NK-92 (cell line): Measurements from ENCODE around the gene IL3RA.

Source experiments
- DNase-seq: peaks from one replicate; lab custom pipeline; 2025; ENCODE audit not compliant: unreplicated experiment; lab: John Stamatoyannopoulos, UW

Gene IL3RA

DNA sequence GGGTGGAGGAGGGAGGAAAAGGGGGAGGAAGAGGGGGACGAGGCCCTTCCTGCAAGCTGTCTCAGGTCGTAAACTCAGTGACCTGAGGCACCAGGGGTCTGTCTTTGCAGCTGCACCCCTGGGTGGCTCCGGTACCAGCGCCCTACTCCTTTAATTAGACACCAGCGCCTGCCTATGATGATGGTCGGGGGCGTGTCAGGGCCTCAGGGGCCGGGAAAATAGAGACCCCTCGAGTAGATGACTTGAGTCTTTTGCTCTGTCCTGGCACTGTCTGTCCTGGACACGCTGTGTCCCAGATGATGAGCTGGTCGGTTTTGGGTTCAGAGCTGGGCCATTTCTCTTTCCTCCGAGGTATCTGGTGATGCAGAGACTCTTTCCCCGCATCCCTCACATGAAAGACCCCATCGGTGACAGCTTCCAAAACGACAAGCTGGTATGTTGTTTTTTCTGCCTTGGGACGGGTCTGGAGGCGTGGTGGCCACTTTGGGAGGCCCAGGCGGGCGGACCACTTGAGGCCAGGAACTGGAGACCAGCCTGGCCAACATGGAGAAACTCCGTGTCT, 44.2 kb downstream of the IL3RA start:
- DNase-seq = no peak

DNA sequence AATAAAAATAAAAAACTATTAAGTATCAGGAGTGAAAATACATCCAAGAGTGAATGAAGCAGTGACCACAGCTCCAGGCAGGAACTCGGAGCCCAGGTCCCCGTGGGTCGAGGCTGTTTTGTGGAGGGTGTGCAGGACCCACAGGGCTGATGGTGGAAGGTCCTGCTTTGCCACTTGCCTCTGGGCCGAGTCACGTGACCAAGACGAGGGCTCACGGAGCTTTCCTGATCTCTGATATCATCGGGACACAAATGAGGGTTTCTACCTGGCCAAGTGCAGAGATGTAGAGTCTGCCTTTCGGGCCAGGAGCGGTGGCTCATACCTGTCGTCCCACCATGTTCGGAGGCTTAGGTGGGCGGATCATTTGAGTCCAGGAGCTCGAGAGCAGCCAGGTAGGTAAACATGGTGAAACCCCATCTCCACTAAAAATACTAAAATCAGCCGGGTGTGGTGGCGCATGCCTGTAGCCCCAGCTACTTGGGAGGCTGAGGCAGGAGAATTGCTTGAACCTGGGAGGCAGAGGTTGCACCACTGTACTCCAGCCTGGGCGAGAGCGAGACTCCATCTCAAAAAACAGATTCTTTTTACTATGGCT, 48.2 kb downstream of the IL3RA start:
- DNase-seq = no peak

GRCh38 chrX:1385253-1386223, 49.0 kb downstream of the IL3RA start:
- DNase-seq = no peak

DNA sequence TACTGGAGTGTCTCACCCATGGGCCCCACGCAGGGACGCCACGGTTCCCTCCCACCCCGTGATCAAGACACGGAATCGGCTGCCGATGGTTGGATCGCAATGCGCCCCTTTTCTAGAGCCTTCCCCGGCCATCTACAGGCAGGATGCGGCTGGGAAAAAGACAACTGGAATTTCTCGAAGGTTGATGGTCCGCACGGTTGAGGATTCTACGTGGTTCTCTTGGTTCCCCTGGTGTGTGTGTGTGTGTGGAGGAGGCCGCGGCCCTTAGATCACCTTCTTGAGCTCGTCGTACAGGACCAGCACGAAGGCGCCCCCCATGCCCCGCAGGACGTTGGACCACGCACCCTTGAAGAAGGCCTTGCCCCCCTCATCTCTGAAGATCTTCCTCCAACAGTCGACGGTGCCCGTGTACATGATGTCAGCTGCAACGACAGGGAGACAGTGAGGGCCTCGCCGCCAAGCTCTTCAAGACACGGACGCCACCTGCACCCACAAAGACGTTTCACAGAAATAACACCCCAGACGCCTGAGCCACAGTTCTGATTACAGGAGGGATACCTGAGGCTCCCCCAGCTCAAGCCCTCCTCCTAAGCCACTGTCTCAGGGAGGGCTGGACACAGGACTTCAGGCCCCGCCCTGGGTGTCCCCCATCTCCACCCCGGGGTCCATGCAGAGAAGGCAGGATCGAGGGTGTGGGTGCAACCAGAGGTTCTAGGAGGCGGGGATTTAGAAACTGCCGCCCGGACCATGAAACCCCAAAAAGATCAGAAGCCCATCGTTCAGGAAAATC, 49.9 kb downstream of the IL3RA start:
- DNase-seq = no peak

GRCh38 chrX:1387141-1387776, 50.7 kb downstream of the IL3RA start:
- no peak for DNase-seq

DNA sequence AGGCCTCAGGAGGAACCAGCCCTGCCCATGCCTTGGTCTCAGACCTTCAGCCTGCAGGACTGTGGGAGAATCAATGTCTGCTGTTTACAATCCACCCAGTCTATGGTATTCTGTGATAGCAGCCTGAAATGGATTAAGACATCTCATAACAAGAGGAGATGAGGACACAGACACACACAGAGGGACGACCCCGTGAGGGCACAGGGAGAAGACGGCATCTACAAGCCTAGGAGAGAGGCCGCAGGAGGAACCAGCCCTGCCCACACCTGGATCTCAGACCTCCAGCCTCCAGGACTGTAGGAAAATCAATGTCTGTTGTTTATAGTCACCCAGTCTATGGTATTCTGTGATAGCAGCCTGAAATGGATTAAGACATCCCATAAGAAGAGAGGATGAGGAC, 52.1 kb downstream of the IL3RA start:
- DNase-seq = no peak

DNA sequence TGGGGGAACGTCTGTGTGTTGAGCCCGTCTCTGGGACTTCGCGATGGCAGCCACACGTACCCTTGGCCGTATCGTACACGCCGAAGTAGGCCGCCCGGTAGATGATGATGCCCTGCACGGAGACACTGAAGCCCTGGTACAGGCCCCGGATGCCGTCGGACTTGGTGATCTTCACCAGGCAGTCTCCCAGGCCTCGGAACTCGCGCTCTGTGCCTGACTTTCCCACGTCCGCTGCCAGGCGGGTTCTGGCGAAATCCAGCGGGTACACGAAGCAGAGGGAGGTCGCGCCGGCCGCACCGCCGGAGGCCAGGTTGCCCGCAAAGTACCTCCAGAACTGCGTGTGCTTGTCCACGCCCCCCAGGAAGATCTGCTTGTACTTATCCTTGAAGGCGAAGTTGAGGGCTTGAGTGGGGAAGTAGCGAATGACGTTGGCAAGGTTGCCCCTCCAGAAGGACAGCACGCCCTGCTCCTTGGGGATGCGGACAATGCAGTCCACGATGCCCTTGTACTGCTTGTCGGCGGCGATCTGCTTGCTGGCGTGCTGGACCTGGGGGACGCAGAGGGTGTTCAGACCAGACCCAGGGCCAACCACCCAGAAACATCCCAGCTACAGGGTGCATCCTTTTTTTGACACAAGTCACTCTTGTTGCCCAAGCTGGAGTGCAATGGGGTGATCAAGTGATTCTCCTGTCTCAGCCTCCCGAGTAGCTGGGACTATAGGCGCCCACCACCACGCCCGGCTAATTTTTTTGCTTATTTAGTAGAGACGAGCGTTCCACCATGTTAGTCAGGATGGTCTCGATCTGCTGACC, 52.8 kb downstream of the IL3RA start:
- no peak for DNase-seq

DNA sequence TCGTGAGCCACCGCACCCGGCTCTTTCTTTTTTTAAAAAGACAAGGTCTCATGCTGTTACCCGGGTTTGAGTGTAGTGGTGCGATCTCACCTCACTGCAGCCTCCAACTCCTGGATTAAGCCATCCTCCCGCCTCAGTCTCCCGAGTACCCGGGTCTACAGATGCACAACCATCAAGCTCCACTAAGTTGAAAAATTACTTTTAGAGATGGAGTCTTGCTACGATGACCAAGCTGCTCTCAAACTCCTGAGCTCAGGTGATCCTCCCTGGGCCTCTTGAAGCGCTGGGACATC, 53.4 kb downstream of the IL3RA start:
- no peak for DNase-seq

- no peak for DNase-seq
Observed at GRCh38 chrX:1390621-1391369, 54.2 kb downstream of the IL3RA start.

- DNase-seq = no peak
Observed at GRCh38 chrX:1391370-1391706, 54.8 kb downstream of the IL3RA start.

- no peak for DNase-seq
Observed at GRCh38 chrX:1391707-1392375, 55.3 kb downstream of the IL3RA start, which contains the start of gene SLC25A6. SLC25A6 (minus strand) TSS chrX:1392113; CDS start chrX:1392009, 104 bp downstream.

DNA sequence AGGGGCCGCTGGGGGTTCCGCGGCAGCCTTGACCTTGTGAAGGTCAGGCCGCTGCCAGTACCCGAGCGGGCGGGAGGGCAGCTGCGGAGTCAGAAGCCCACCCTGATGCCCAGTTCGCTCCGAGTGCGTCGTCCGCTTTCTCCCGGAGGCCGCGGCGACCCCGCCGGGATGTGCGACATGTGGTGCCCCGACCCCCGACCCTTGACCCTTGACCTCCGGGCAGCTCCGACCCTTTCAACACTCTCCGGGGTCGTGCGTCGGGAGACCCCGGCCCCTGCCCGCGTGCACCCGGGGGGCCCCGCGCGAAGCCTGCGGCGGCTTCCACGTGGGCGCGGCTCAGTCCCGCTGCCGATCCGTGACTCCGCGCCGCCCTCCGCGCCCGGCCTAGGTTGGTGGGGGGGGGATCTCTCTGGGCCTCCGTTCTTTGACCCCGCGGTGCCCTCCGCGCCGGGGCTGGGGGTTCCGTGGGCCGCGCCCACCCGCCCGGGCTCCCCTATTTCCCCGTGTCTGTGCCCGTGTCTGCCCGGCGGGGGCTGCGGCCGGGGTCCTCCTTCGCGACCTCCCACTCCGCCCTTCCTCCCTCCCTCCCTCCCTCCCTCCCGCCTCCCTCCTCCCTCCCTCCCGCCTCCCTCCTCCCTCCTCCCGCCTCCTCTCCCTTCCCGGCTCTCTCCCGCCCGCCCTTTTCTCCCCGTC, 55.9 kb downstream of the IL3RA start:
- no peak for DNase-seq

DNA sequence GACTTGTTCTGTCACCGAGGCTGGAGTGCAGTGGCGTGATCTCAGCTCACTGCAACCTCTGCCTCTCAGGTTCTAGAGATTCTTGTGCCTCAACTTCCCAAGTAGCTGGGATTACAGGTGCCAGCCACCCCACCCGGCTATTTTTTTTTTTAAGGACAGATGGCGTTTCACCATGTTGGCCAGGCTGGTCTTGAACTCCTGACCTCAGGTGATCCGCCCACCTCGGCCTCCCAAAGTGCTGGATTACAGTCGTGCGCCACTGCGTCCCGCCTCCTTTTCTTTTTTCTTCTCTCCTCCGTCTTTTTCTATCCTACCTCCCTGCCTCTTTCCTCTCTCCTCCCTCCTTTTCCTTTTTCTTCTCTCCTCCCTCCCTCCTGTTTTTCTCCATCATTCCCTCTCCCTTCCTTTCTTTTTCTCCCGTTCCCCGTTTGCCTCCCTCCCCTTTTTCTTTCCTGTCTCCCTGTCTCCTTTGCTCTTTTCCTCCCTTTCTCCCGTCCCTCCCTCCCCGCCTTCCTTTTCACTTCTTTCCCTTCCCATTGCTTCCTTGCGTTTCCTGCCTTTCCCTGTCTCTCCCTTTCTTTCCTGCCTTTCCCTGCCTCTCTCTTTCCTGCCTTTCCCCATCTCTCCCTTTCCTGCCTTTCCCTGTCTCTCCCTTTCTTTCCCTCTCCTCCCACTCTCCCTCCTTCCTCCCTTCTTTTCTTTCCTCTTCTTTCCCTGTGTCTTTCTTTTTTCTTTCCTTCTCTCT, 57.5 kb downstream of the IL3RA start:
- no peak for DNase-seq

DNA sequence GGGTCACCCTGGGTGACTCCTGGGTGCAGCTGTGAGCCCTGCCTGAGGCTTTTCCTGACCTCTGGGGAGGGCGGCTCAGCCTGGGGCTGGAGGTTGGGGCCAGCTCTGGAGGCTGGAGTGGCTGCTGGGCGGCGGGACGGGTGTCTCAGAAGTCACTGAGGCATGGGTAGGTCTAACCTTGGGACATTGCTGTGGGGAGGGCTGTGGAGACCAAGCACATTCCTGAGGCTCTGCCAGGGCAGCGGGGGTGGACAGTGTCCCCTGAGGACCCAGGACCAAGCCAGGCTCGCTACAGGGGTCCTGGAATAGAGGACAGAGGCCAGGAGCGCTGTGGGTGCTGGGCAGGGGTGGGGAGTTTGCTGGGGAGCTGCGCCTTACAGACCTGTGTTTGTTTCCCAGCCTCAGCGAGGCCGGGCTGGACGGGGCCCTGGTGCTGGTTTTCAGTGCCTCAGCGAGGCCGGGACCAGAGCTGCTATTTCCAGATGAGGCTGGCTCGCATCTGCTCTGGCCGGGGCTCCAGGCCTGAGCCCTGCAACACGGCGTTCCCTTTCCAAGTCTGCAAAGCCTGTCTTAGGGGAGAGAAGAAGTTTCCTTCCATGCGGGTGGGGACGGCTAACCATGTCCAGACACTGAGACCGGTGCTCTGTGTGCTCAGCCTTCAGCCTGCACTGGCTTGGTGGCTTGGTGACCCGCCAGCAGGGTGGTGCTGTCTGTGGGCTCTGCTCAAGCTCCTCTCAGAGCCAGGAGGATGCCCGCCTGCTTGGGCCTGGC, 58.3 kb downstream of the IL3RA start:
- no peak for DNase-seq

DNA sequence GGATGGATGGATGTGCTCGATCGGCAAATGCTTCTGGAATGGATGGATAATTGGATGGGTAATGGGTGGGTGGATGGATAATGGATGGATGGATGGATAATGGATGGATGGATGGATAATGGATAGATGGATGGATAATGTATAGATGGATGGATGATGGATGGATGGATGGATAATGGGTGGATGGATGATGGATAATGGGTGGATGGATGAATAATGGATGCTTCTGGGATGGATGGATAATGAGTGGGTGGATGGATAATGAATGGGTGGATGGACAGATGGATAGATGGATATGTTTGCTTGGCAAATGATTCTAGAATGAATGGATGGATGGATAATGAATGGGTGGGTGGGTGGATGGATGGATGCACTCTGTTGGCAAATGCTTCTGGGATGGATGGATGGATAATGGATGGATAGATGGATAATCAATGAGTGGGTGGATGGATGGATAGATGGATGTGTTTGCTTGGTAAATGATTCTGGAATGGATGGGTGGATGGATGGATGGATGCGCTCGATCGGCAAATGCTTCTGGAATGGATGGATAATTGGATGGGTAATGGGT, 59.1 kb downstream of the IL3RA start:
- DNase-seq = no peak

- no peak for DNase-seq
Observed at GRCh38 chrX:1397001-1397400, 60.4 kb downstream of the IL3RA start.
